ENCODE data around the gene SHANK2.

DNA sequence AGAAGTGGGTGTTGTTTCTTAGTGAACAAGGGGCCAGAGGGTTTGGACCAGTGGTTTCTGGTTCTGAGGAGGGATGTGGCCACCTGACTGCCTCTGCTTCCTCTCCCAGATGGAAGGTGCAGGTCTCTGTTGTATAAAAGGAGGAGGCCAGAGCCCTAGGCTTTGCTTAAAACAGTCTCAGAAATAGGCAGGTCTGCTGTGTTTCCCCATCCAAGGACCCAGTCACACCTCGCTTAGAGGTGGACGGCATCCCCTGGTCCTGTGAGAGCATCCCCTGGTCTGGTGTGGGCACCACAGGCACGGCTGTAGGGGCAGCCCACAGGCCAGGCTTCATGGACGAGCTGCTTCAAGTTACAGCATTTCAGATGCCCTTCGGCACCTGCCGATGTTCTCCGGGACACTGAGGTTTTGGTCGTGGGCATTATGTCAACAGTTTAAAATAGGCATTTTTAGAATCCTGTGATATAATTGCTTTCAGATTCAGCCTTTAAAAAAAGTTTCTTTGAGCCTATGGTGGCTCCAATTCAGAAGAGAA lies 45.7 kb upstream of the SHANK2 start:
- TF ChIP-seq CTCF (IDR thresholded peaks at IDR 0.05) (no peak), POLR2A (IDR thresholded peaks at IDR 0.05; ENCODE audit: low read depth) (no peak), POLR2AphosphoS5 (IDR thresholded peaks at IDR 0.05) (no peak)
